ENCODE results near the gene CDC23.

GRCh38 chr5:138234651-138235050, 21.5 kb upstream of the CDC23 start:
- TF ChIP-seq CTCF (IDR thresholded peaks at IDR 0.05; ENCODE audit: low read depth, low read length, poor library complexity, severe bottlenecking) = no peak
- no peak for TF ChIP-seq EZH2phosphoT487 (IDR thresholded peaks at IDR 0.05; ENCODE audit: borderline replicate concordance, low read length)

Measured in DOHH2 (cell line).